ENCODE measurements around the gene TTLL8. TPM values are rescaled to one million over a fixed set of nuclear protein-coding genes. Genes with fewer than 3 reads are reported as not detected.

The TTLL8 gene
- total RNA-seq, 3 donors from 2014 or later: not detected

GRCh38 chr22:50057278-50058060 is 629 bp downstream of the TTLL8 start:
- no peak for TF ChIP-seq CTCF (IDR thresholded peaks at IDR 0.05)
- no peak for TF ChIP-seq POLR2AphosphoS5 (IDR thresholded peaks at IDR 0.05)
- TF ChIP-seq POLR2A (IDR thresholded peaks at IDR 0.05): no peak
- intact Hi-C loops (cut with DNase I; ENCODE audit: low total_unique reads): loop anchor here (10.0 kb wide), 1 partner anchor 293 kb away; no protein-coding TSS in a partner anchor
- Histone ChIP-seq H3K27ac (no peak overlapping the region), H3K36me3 (no peaks in the 10 kb centered on the region), H3K27me3 (peaks cover 6 to 31% of the 10 kb centered on the region in 2 donors), H3K9me3 (peaks cover 7 to 16% of the 10 kb centered on the region in 2 donors), H3K4me3 (no peak overlapping the region), H3K4me1 (no peaks in the 10 kb centered on the region)
- no peak for DNase-seq (ENCODE audit: low spot score in 2 of 2)

- intact Hi-C loops (cut with DNase I; ENCODE audit: low total_unique reads): loop anchor here (10.0 kb wide), 1 partner anchor 292 kb away; no protein-coding TSS in a partner anchor
- TF ChIP-seq CTCF (IDR thresholded peaks at IDR 0.05) (no peak), POLR2A (IDR thresholded peaks at IDR 0.05) (no peak), POLR2AphosphoS5 (IDR thresholded peaks at IDR 0.05) (no peak)
Measured at GRCh38 chr22:50056214-50056972, 1.7 kb downstream of the TTLL8 start.

GRCh38 chr22:50053861-50054260 is 4.2 kb downstream of the TTLL8 start:
- no peak for DNase-seq (ENCODE audit: low spot score in 2 of 2)
- Histone ChIP-seq H3K4me3 (no peak overlapping the region), H3K27me3 (peaks cover 6% of the 10 kb centered on the region in 2 donors), H3K36me3 (no peaks in the 10 kb centered on the region), H3K9me3 (peaks cover 7 to 16% of the 10 kb centered on the region in 2 donors), H3K27ac (no peak overlapping the region), H3K4me1 (no peaks in the 10 kb centered on the region)
- intact Hi-C loops (cut with DNase I; ENCODE audit: low total_unique reads): loop anchor here (10.0 kb wide), 1 partner anchor 289 kb away; no protein-coding TSS in a partner anchor
- TF ChIP-seq POLR2AphosphoS5 (IDR thresholded peaks at IDR 0.05): no peak
- no peak for TF ChIP-seq CTCF (IDR thresholded peaks at IDR 0.05)
- no peak for TF ChIP-seq POLR2A (IDR thresholded peaks at IDR 0.05)

More at GRCh38 chr22:50056214-50056972, 1.7 kb downstream of the TTLL8 start:
- H3K27me3 ChIP-seq: peaks cover 6 to 30% of the 10 kb centered on the region in 2 donors
- H3K27ac ChIP-seq: no peak overlapping the region
- no peak for DNase-seq (ENCODE audit: low spot score in 2 of 2)
- no peaks in the 10 kb centered on the region for H3K4me1 ChIP-seq
- H3K36me3 ChIP-seq: no peaks in the 10 kb centered on the region
- peaks cover 7 to 16% of the 10 kb centered on the region in 2 donors for H3K9me3 ChIP-seq
- H3K4me3 ChIP-seq: no peak overlapping the region

GRCh38 chr22:50051930-50052329 is 6.2 kb downstream of the TTLL8 start:
- Histone ChIP-seq H3K36me3 (no peaks in the 10 kb centered on the region), H3K27ac (no peak overlapping the region), H3K27me3 (peaks cover 0 to 7% of the 10 kb centered on the region in 2 donors), H3K9me3 (peaks cover 7 to 16% of the 10 kb centered on the region in 2 donors), H3K4me1 (no peaks in the 10 kb centered on the region), H3K4me3 (no peak overlapping the region)
- intact Hi-C loops (cut with DNase I; ENCODE audit: low total_unique reads): loop anchor here (10.0 kb wide), 1 partner anchor 287 kb away; no protein-coding TSS in a partner anchor
- no peak for DNase-seq (ENCODE audit: low spot score in 2 of 2)
- TF ChIP-seq POLR2A (IDR thresholded peaks at IDR 0.05) (no peak), CTCF (IDR thresholded peaks at IDR 0.05) (no peak), POLR2AphosphoS5 (IDR thresholded peaks at IDR 0.05) (no peak)
